AG04450 (cell line): Measurements from ENCODE around the gene URI1. TPM values are rescaled to one million over a fixed set of nuclear protein-coding genes. Genes with fewer than 3 reads are reported as not detected.

Experiments
- CTCF ChIA-PET: fragments of 300-600, 350-600 bp; formaldehyde crosslinking; extraction: SDS; loops from one replicate; lab custom pipeline; 2022; ENCODE audit warnings: antibody characterized with exemption, inconsistent platforms; lab: Charles Lee
- POLR2A ChIA-PET: fragments of 350-600 bp; formaldehyde crosslinking; extraction: SDS; loops from one replicate; lab custom pipeline; 2021; ENCODE audit warnings: antibody characterized with exemption, inconsistent platforms; lab: Yijun Ruan, JAX
- DNase-seq: peaks from one replicate; pipeline ENCODE4 v3.0.0-alpha.2; 2011; ENCODE audit warnings: low read depth, low spot score
- H3K27ac ChIP-seq: one replicate; pipeline ENCODE4 v1.5.1; 2012; ENCODE audit warnings: low read depth, low read length, control low read depth
- H3K27me3 ChIP-seq: one replicate; pipeline ENCODE4 v1.6.0; 2012; ENCODE audit warnings: low read length; ENCODE audit not compliant: control insufficient read depth, insufficient read depth
- H3K4me3 ChIP-seq: 2 replicates; pipeline ENCODE4 v1.5.1; 2011; ENCODE audit warnings: mild to moderate bottlenecking, low read depth, low read length, control low read depth
- H3K9me3 ChIP-seq: 2 replicates; pipeline ENCODE4 v1.5.1; 2012; ENCODE audit warnings: low read length; ENCODE audit not compliant: control insufficient read depth, insufficient read depth
- polyA plus RNA-seq: library from polyadenylated mRNA; depleted of rRNA; stranded (reverse); fragments of >200 nt; gene quantifications from 2 replicates; pipeline ENCODE4 v1.2.3, GENCODE V29; 2011
- TF ChIP-seq, protein P1 (sequence below): IDR thresholded peaks from 2 replicates; pipeline ENCODE4 v1.5.1; 2011; ENCODE audit warnings: low read depth, low read length, control low read depth, inconsistent platforms

URI1 gene
- polyA plus RNA-seq, 1 experiment: 79.0 TPM

GRCh38 chr19:30046522-30046921, 104.5 kb downstream of the URI1 start:
- POLR2A ChIA-PET: no interaction called here
- TF ChIP-seq, protein P1, sequence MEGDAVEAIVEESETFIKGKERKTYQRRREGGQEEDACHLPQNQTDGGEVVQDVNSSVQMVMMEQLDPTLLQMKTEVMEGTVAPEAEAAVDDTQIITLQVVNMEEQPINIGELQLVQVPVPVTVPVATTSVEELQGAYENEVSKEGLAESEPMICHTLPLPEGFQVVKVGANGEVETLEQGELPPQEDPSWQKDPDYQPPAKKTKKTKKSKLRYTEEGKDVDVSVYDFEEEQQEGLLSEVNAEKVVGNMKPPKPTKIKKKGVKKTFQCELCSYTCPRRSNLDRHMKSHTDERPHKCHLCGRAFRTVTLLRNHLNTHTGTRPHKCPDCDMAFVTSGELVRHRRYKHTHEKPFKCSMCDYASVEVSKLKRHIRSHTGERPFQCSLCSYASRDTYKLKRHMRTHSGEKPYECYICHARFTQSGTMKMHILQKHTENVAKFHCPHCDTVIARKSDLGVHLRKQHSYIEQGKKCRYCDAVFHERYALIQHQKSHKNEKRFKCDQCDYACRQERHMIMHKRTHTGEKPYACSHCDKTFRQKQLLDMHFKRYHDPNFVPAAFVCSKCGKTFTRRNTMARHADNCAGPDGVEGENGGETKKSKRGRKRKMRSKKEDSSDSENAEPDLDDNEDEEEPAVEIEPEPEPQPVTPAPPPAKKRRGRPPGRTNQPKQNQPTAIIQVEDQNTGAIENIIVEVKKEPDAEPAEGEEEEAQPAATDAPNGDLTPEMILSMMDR: peak; percentile 44
- CTCF ChIA-PET: no interaction called here
- DNase-seq: no peak
- Histone ChIP-seq H3K9me3 (no peaks in the 10 kb centered on the region), H3K27me3 (no peaks in the 10 kb centered on the region), H3K27ac (no peak overlapping the region), H3K4me3 (no peak overlapping the region)

DNA sequence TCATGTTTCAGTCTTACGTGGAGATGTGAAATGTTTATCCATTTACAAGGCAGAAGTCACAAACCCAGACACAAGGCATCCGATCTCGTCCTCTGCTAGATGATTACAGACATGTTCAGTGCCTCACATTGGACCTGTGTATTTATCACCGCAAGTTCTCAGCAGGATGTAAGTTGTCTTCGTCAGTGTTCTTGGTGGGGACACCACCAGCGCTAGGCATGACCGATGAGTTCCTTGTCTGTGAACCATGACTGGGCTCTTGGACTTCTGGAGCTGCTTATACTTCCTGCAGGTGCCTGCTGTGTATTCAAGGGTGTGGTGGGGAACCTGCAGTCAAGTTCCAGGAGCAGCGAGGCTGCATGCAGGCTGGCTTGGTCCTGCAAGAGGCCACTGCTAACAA, 105.4 kb downstream of the URI1 start:
- no peak overlapping the region for H3K27ac ChIP-seq
- H3K27me3 ChIP-seq: no peaks in the 10 kb centered on the region
- no peaks in the 10 kb centered on the region for H3K9me3 ChIP-seq
- POLR2A ChIA-PET: no interaction called here
- DNase-seq: no peak
- H3K4me3 ChIP-seq: no peak overlapping the region
- CTCF ChIA-PET: no interaction called here
- TF ChIP-seq, protein P1: no peak

- Histone ChIP-seq H3K9me3 (no peaks in the 10 kb centered on the region), H3K4me3 (no peak overlapping the region), H3K27me3 (no peaks in the 10 kb centered on the region), H3K27ac (no peak overlapping the region)
- CTCF ChIA-PET: no interaction called here
- no peak for DNase-seq
- POLR2A ChIA-PET: no interaction called here
- TF ChIP-seq, protein P1: no peak
These were observed 107.2 kb downstream of the URI1 start for GRCh38 chr19:30049226-30049625.

DNA sequence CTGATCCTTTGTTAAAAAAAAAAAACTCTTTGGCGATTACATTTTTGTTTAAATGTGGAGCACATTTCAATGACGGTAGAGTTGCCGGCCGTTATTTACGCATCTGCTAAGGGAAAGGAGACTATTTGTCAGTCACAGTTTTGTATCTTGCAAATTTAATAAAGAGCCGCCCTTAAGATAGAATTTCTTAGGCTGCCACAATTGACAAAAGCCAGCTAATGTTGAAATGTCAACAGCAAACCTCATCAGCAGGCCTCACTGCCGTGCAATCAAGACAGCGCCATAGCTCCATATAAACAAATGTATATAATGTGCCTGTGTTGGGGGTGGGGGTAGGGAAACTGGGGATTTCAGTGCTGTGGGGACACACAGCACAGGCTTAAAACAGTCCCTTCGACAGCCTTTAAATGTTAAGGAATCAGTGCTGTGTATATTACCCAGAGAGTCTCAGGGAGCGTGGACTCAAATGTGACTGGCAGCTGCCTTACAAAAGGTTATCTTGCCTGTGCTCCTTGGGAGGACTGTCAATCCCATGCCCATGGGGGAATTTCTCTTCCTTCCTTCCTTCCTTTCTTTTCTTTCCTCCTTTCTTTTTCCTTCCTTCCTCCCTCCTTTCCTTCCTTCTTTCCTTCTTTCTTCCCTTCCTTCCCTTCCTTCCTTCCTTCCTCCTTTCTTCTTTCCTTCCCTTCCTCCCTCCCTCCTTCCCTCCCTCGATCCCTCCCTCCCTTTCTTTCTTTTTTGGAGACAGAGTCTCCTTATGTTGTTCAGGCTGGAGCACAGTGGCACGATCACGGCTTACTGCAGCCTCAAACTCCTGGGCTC, 108.0 kb downstream of the URI1 start:
- no peak for DNase-seq
- H3K27ac ChIP-seq: no peak overlapping the region
- H3K27me3 ChIP-seq: no peaks in the 10 kb centered on the region
- H3K9me3 ChIP-seq: no peaks in the 10 kb centered on the region
- ChIA-PET POLR2A (no interaction called here), CTCF (no interaction called here)
- no peak overlapping the region for H3K4me3 ChIP-seq
- TF ChIP-seq, protein P1: no peak
